H9 (cell line): ENCODE data around the gene RET. TPM values are rescaled to one million over a fixed set of nuclear protein-coding genes. Genes with fewer than 3 reads are reported as not detected.

Source experiments
- DNase-seq: peaks from one replicate; pipeline ENCODE4 v3.0.0-alpha.2; 2017
- H2AFZ ChIP-seq: one replicate; pipeline ENCODE4 v1.6.1; 2013; ENCODE audit warnings: mild to moderate bottlenecking, low read length, control low read depth, moderate library complexity
- H2AK5ac ChIP-seq: 2 replicates; pipeline ENCODE4 v1.6.1; 2013; ENCODE audit warnings: low read length, control low read depth, mixed read lengths; ENCODE audit not compliant: insufficient read length
- H2BK120ac ChIP-seq: one replicate; pipeline ENCODE4 v1.6.1; 2013; ENCODE audit warnings: low read depth, mild to moderate bottlenecking, low read length, control low read depth, inconsistent platforms; ENCODE audit not compliant: poor library complexity, severe bottlenecking
- H2BK12ac ChIP-seq: 2 replicates; pipeline ENCODE4 v1.6.1; 2013; ENCODE audit warnings: low read length, control low read depth, mixed read lengths, low read depth; ENCODE audit not compliant: insufficient read length
- H2BK15ac ChIP-seq: 2 replicates; pipeline ENCODE4 v1.6.1; 2013; ENCODE audit warnings: low read depth, low read length, control low read depth
- H2BK20ac ChIP-seq: one replicate; pipeline ENCODE4 v1.6.1; 2013; ENCODE audit warnings: low read depth, mild to moderate bottlenecking, low read length, control low read depth, inconsistent platforms; ENCODE audit not compliant: poor library complexity, severe bottlenecking
- H2BK5ac ChIP-seq: 2 replicates; pipeline ENCODE4 v1.6.1; 2013; ENCODE audit warnings: low read length, control low read depth, mixed read lengths; ENCODE audit not compliant: insufficient read length
- H3K14ac ChIP-seq: 2 replicates; pipeline ENCODE4 v1.6.1; 2013; ENCODE audit warnings: low read length, control low read depth; ENCODE audit not compliant: insufficient read depth
- H3K18ac ChIP-seq: 2 replicates; pipeline ENCODE4 v1.6.1; 2013; ENCODE audit warnings: low read depth, mild to moderate bottlenecking, mixed read lengths, low read length, control low read depth; ENCODE audit not compliant: insufficient read length
- H3K23ac ChIP-seq: 2 replicates; pipeline ENCODE4 v1.6.1; 2013; ENCODE audit warnings: low read length, control low read depth, mixed read lengths, low read depth; ENCODE audit not compliant: insufficient read length
- H3K23me2 ChIP-seq: 2 replicates; pipeline ENCODE4 v1.6.1; 2013; ENCODE audit warnings: low read depth, mild to moderate bottlenecking, mixed read lengths, low read length, control low read depth; ENCODE audit not compliant: insufficient read length, poor library complexity, severe bottlenecking
- H3K27ac ChIP-seq: 2 replicates; pipeline ENCODE4 v1.5.1; 2013; ENCODE audit warnings: low read length, control low read depth, mixed read lengths, low read depth; ENCODE audit not compliant: insufficient read length
- H3K27me3 ChIP-seq: 2 replicates; pipeline ENCODE4 v1.6.1; 2013; ENCODE audit warnings: low read length, control low read depth, inconsistent platforms; ENCODE audit not compliant: insufficient read depth
- H3K4ac ChIP-seq: 2 replicates; pipeline ENCODE4 v1.6.1; 2013; ENCODE audit warnings: low read depth, mild to moderate bottlenecking, control low read depth, inconsistent platforms, low read length, moderate library complexity
- H3K4me1 ChIP-seq: 2 replicates; pipeline ENCODE4 v1.6.1; 2013; ENCODE audit warnings: low read length, control low read depth, inconsistent platforms; ENCODE audit not compliant: insufficient read depth
- H3K4me2 ChIP-seq: 2 replicates; pipeline ENCODE4 v1.6.1; 2013; ENCODE audit warnings: low read length, control low read depth, mixed read lengths; ENCODE audit not compliant: insufficient read length, insufficient read depth
- H3K56ac ChIP-seq: 2 replicates; pipeline ENCODE4 v1.6.1; 2013; ENCODE audit warnings: low read depth, mild to moderate bottlenecking, mixed read lengths, low read length, control low read depth; ENCODE audit not compliant: insufficient read length
- H3K79me1 ChIP-seq: 2 replicates; pipeline ENCODE4 v1.6.1; 2013; ENCODE audit warnings: low read depth, mild to moderate bottlenecking, moderate library complexity, low read length, control low read depth, inconsistent platforms; ENCODE audit not compliant: insufficient read depth, poor library complexity, severe bottlenecking
- H3K79me2 ChIP-seq: 2 replicates; pipeline ENCODE4 v1.6.1; 2013; ENCODE audit warnings: low read length, control low read depth, inconsistent platforms; ENCODE audit not compliant: insufficient read depth
- H3K9ac ChIP-seq: 2 replicates; pipeline ENCODE4 v1.6.1; 2013; ENCODE audit warnings: low read length, control low read depth, mixed read lengths; ENCODE audit not compliant: insufficient read length; ENCODE audit errors: extremely low read depth
- H3K9me3 ChIP-seq: one replicate; pipeline ENCODE4 v1.6.1; 2013; ENCODE audit warnings: low read depth, low read length, inconsistent platforms; ENCODE audit not compliant: control insufficient read depth
- H3T11ph ChIP-seq: one replicate; pipeline ENCODE4 v1.6.1; 2013; ENCODE audit warnings: mild to moderate bottlenecking, low read length, control low read depth, inconsistent platforms
- H4K20me1 ChIP-seq: one replicate; pipeline ENCODE4 v1.6.1; 2013; ENCODE audit not compliant: control insufficient read depth, insufficient read length, insufficient read depth
- H4K5ac ChIP-seq: 2 replicates; pipeline ENCODE4 v1.6.1; 2013; ENCODE audit warnings: low read depth, mild to moderate bottlenecking, mixed read lengths, low read length, control low read depth; ENCODE audit not compliant: insufficient read length
- H4K8ac ChIP-seq: replicated peaks from 2 replicates; pipeline ENCODE4 v1.6.1; 2013; ENCODE audit warnings: low read length, control low read depth, mixed read lengths, low read depth; ENCODE audit not compliant: insufficient read length
- H4K91ac ChIP-seq: 2 replicates; pipeline ENCODE4 v1.6.1; 2013; ENCODE audit warnings: low read depth, mild to moderate bottlenecking, moderate library complexity, mixed read lengths, low read length, control low read depth; ENCODE audit not compliant: insufficient read length
- H3K27ac Mint-ChIP-seq, 3 experiments: 2 replicates in 2 of 3; 3 replicates in 1 of 3; pipeline ENCODE4 v1.8.0; 2020 to 2021; ENCODE audit warnings: mixed read lengths in 3 of 3, mild to moderate bottlenecking in 1 of 3, moderate library complexity in 1 of 3
- H3K27me3 Mint-ChIP-seq: 2 replicates; pipeline ENCODE4 v1.8.0; 2021; ENCODE audit warnings: low read depth, mild to moderate bottlenecking, moderate library complexity, mixed read lengths
- H3K36me3 Mint-ChIP-seq, 3 experiments: 2 replicates in 2 of 3; 3 replicates in 1 of 3; pipeline ENCODE4 v1.8.0; 2020 to 2021; ENCODE audit warnings: low read depth in 3 of 3, mixed read lengths in 3 of 3; ENCODE audit not compliant: insufficient read depth in 1 of 3
- H3K4me1 Mint-ChIP-seq, 2 experiments: 2 replicates each; pipeline ENCODE4 v1.8.0; 2020; ENCODE audit warnings: mixed read lengths in 2 of 2
- H3K4me3 Mint-ChIP-seq, 2 experiments: 2 replicates in 1 of 2; 3 replicates in 1 of 2; pipeline ENCODE4 v1.8.0; 2020 to 2021; ENCODE audit warnings: mild to moderate bottlenecking in 2 of 2, mixed read lengths in 2 of 2, moderate library complexity in 1 of 2
- H3K9me3 Mint-ChIP-seq, 2 experiments: 2 replicates in 1 of 2; 3 replicates in 1 of 2; pipeline ENCODE4 v1.8.0; 2020; ENCODE audit warnings: mild to moderate bottlenecking in 2 of 2, mixed read lengths in 2 of 2, moderate library complexity in 1 of 2
- CTCF ChIP-seq: fragments of 200-600 bp; sonication (generic); conservative IDR thresholded peaks from 3 replicates; pipeline ENCODE4 v1.8.0; 2021; ENCODE audit warnings: antibody characterized with exemption, mild to moderate bottlenecking
- WGBS: extraction: QIAGEN DNeasy Blood & Tissue Kit; methylation state at CpG from one replicate; pipeline ENCODE4 v1.1.7; 2013; ENCODE audit warnings: missing lambda C conversion rate, low lambda C conversion rate, mixed read lengths; ENCODE audit not compliant: insufficient read length; ENCODE audit errors: extremely low coverage; 5-methylcytosine and 5-hydroxymethylcytosine counted together
- total RNA-seq: library from RNA; stranded (reverse); gene quantifications from 2 replicates; pipeline ENCODE4 v1.2.1, GENCODE V29; 2021

Gene RET
- total RNA-seq, 1 experiment from 2014 or later, result 12.2 TPM

GRCh38 chr10:43068136-43068395, 8.8 kb upstream of the RET start:
- H3K9me3 ChIP-seq, result no peaks in the 10 kb centered on the region
- no peaks in the 10 kb centered on the region for H3K36me3 Mint-ChIP-seq
- WGBS, result no CpG with 5 or more reads among the region's 5 CpGs
- no peak for TF ChIP-seq CTCF
- no peak overlapping the region for H2AK5ac ChIP-seq
- H3K4ac ChIP-seq, result no peak overlapping the region
- no peak overlapping the region for H2BK120ac ChIP-seq
- H3K56ac ChIP-seq, result no peak overlapping the region
- no peaks in the 10 kb centered on the region for H3K79me1 ChIP-seq
- no peak overlapping the region for H3K27ac ChIP-seq
- DNase-seq, result no peak
- H3K79me2 ChIP-seq, result no peaks in the 10 kb centered on the region
- no peak overlapping the region for H2BK15ac ChIP-seq
- H4K91ac ChIP-seq, result no peak overlapping the region
- peaks cover 16 to 17% of the 10 kb centered on the region in 2 experiments for H3K4me1 Mint-ChIP-seq
- no peak overlapping the region for H2BK20ac ChIP-seq
- H4K5ac ChIP-seq, result no peak overlapping the region
- no peak overlapping the region for H3K9ac ChIP-seq
- no peak overlapping the region for H3K27ac Mint-ChIP-seq
- no peak overlapping the region for H3K4me3 Mint-ChIP-seq
- H2AFZ ChIP-seq, result no peak overlapping the region
- H3K18ac ChIP-seq, result no peak overlapping the region
- no peak overlapping the region for H2BK12ac ChIP-seq
- peaks cover 24% of the 10 kb centered on the region for H3K27me3 Mint-ChIP-seq
- H4K8ac ChIP-seq, result no peak overlapping the region
- H2BK5ac ChIP-seq, result no peak overlapping the region
- H3K9me3 Mint-ChIP-seq, result no peaks in the 10 kb centered on the region; a peak in 1 of 5 replicates
- H3K4me2 ChIP-seq, result no peak overlapping the region
- H3T11ph ChIP-seq, result no peak overlapping the region
- H3K23ac ChIP-seq, result no peak overlapping the region
- H3K4me1 ChIP-seq, result no peaks in the 10 kb centered on the region
- H3K14ac ChIP-seq, result no peak overlapping the region
- no peaks in the 10 kb centered on the region for H3K23me2 ChIP-seq
- H3K27me3 ChIP-seq, result no peaks in the 10 kb centered on the region
- H4K20me1 ChIP-seq, result no peaks in the 10 kb centered on the region
